ENCODE results near the gene DAG1. TPM values are rescaled to one million over a fixed set of nuclear protein-coding genes. Genes with fewer than 3 reads are reported as not detected.

DAG1 gene
- total RNA-seq, 1 experiment from 2014 or later, result 111 TPM

DNA sequence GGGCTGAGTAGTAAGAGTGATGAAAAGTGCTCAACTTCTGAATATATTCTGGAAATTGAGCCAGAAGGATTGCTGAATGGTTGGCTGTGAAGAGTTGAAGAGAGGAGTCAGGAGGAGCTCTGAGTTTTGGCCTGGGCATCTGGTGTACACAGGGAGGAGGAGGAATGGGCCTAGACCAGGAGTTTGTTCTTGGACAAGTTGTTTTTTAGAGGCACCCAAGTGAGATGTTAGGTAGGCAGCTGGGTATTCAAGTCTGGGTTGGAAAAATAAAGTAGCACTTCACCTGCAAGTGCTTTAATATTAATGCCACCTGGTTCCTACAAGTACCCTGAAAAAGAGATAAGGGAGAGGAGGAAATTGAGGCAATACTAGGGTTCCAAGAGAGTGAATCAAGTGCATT lies 98.9 kb downstream of the DAG1 start:
- DNase-seq, result no peak
- TF ChIP-seq CTCF (conservative IDR thresholded peaks at IDR 0.05; ENCODE audit: low read depth, low read length) (no peak), EZH2phosphoT487 (IDR thresholded peaks at IDR 0.05; ENCODE audit: borderline replicate concordance, low read length) (no peak), EZH2 (IDR thresholded peaks at IDR 0.05; ENCODE audit: low read length, unreplicated experiment) (no peak)
- Histone ChIP-seq H3K27me3 (ENCODE audit: low read length) (no peaks in the 10 kb centered on the region), H3K4me2 (ENCODE audit: low read length) (no peak overlapping the region), H3K9me2 (replicated peaks; ENCODE audit: low read length) (no peaks in the 10 kb centered on the region), H3K27ac (ENCODE audit: low read length) (no peak overlapping the region), H3K9ac (ENCODE audit: low read length) (no peak overlapping the region), H3K36me3 (ENCODE audit: low read depth, low read length) (no peaks in the 10 kb centered on the region), H3K4me3 (ENCODE audit: low read length) (no peak overlapping the region), H2AFZ (ENCODE audit: low read length) (no peak overlapping the region), H3F3A (ENCODE audit: low read length, unreplicated experiment) (no peaks in the 10 kb centered on the region), H3K79me2 (ENCODE audit: low read length) (no peaks in the 10 kb centered on the region), H3K9me3 (ENCODE audit: low read length) (no peaks in the 10 kb centered on the region), H4K20me1 (ENCODE audit: low read length) (no peaks in the 10 kb centered on the region), H3K4me1 (ENCODE audit: insufficient read depth, low read length) (no peaks in the 10 kb centered on the region)
- ATAC-seq, result no peak
- intact Hi-C loops (cut with micrococcal nuclease), result no loop called here
- no TSS peak for BruUV-seq (replicated peaks)
- POLR2A ChIA-PET (ENCODE audit: unreplicated experiment), result no interaction called here
- CTCF ChIA-PET, result no interaction called here

DNA sequence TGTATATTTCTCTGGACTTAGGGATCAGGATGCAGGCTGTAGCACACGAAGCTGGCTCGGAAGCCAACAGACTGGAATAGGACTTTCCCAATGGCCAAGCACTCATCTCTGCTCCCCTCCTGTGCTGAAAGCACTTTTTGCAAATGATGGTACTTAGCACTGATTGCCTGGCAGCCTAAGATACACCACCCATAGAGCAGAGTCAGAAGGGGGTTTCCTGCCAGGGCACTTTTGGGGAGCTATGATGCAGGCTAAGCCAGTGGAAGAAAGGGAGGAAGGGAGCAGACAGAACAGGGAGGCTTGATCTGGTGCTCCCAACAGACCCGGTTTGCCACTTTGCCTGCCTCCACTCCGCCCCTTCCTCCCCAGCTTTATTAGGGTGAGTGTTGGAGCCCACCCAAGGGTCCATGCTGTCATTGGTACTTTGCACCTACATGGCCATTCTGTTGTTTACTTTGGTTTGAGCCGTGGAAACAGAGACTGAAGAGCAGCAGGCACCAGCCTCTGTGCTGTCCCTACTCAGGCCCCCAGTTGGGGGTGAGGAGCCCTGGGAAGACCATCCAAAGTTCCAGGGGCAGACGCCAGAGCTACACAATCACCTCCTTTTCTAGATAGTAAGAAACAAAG lies 100.1 kb downstream of the DAG1 start:
- intact Hi-C loops (cut with micrococcal nuclease), result no loop called here
- Histone ChIP-seq H3K4me1 (ENCODE audit: insufficient read depth, low read length) (no peaks in the 10 kb centered on the region), H3F3A (ENCODE audit: low read length, unreplicated experiment) (no peaks in the 10 kb centered on the region), H3K9me3 (ENCODE audit: low read length) (no peaks in the 10 kb centered on the region), H3K9me2 (replicated peaks; ENCODE audit: low read length) (no peaks in the 10 kb centered on the region), H3K36me3 (ENCODE audit: low read depth, low read length) (no peaks in the 10 kb centered on the region), H3K79me2 (ENCODE audit: low read length) (no peaks in the 10 kb centered on the region), H4K20me1 (ENCODE audit: low read length) (no peaks in the 10 kb centered on the region), H3K9ac (ENCODE audit: low read length) (no peak overlapping the region), H3K27ac (ENCODE audit: low read length) (no peak overlapping the region), H3K4me3 (ENCODE audit: low read length) (no peak overlapping the region), H3K27me3 (ENCODE audit: low read length) (no peaks in the 10 kb centered on the region), H2AFZ (ENCODE audit: low read length) (no peak overlapping the region), H3K4me2 (ENCODE audit: low read length) (no peak overlapping the region)
- ChIA-PET CTCF (no interaction called here), POLR2A (ENCODE audit: unreplicated experiment) (no interaction called here)
- DNase-seq (no peak), ATAC-seq (no peak)
- BruUV-seq (replicated peaks), result no TSS peak
- TF ChIP-seq EZH2 (IDR thresholded peaks at IDR 0.05; ENCODE audit: low read length, unreplicated experiment) (no peak), EZH2phosphoT487 (IDR thresholded peaks at IDR 0.05; ENCODE audit: borderline replicate concordance, low read length) (no peak), CTCF (conservative IDR thresholded peaks at IDR 0.05; ENCODE audit: low read depth, low read length) (no peak)

GRCh38 chr3:49582177-49582576 lies 112.1 kb downstream of the DAG1 start:
- no peak overlapping the region for H3K4me2 ChIP-seq (ENCODE audit: low read length)
- ATAC-seq, result no peak
- no peaks in the 10 kb centered on the region for H4K20me1 ChIP-seq (ENCODE audit: low read length)
- H3K79me2 ChIP-seq (ENCODE audit: low read length), result no peaks in the 10 kb centered on the region
- H3K9ac ChIP-seq (ENCODE audit: low read length), result no peak overlapping the region
- H3F3A ChIP-seq (ENCODE audit: low read length, unreplicated experiment), result no peaks in the 10 kb centered on the region
- DNase-seq, result no peak
- no peaks in the 10 kb centered on the region for H3K4me1 ChIP-seq (ENCODE audit: insufficient read depth, low read length)
- intact Hi-C loops (cut with micrococcal nuclease), result no loop called here
- no peak overlapping the region for H2AFZ ChIP-seq (ENCODE audit: low read length)
- ChIA-PET POLR2A (ENCODE audit: unreplicated experiment) (interaction anchor here (0.6 kb wide), 1 partner anchor 114 kb away, joined by 4 read pairs; no protein-coding TSS in a partner anchor), CTCF (interaction anchor here (0.7 kb wide), 1 partner anchor 17 kb away, joined by 4 read pairs; no protein-coding TSS in a partner anchor)
- no peak overlapping the region for H3K4me3 ChIP-seq (ENCODE audit: low read length)
- H3K27ac ChIP-seq (ENCODE audit: low read length), result no peak overlapping the region
- H3K9me2 ChIP-seq (replicated peaks; ENCODE audit: low read length), result no peaks in the 10 kb centered on the region
- no peaks in the 10 kb centered on the region for H3K27me3 ChIP-seq (ENCODE audit: low read length)
- TF ChIP-seq EZH2 (IDR thresholded peaks at IDR 0.05; ENCODE audit: low read length, unreplicated experiment) (no peak), CTCF (conservative IDR thresholded peaks at IDR 0.05; ENCODE audit: low read depth, low read length) (no peak), EZH2phosphoT487 (IDR thresholded peaks at IDR 0.05; ENCODE audit: borderline replicate concordance, low read length) (no peak)
- no peaks in the 10 kb centered on the region for H3K36me3 ChIP-seq (ENCODE audit: low read depth, low read length)
- BruUV-seq (replicated peaks), result no TSS peak
- H3K9me3 ChIP-seq (ENCODE audit: low read length), result no peaks in the 10 kb centered on the region

All from PC-3 (cell line).